Panc1 (cell line): ENCODE results near the gene NUDT7. TPM values are rescaled to one million over a fixed set of nuclear protein-coding genes. Genes with fewer than 3 reads are reported as not detected.

Experiments
- ATAC-seq: fragments of 200-7000 bp; cut with Tn5 transposase; 2 replicates; pipeline ENCODE4 v1.9.1; 2020; ENCODE audit warnings: mild to moderate bottlenecking, moderate library complexity
- BruUV-seq: library from RNA; stranded (reverse); fragments of 400-500 nt; replicated peaks from 2 replicates; lab custom pipeline; 2021; lab: Mats Ljungman, UMichigan
- CTCF ChIA-PET: fragments of 300-600 bp; sonication (Branson Sonifier 250); formaldehyde crosslinking; loops from one replicate; lab custom pipeline; 2022; ENCODE audit warnings: antibody characterized with exemption; lab: Charles Lee
- POLR2A ChIA-PET: fragments of 300-600 bp; sonication (Branson Sonifier 250); formaldehyde crosslinking; loops from one replicate; lab custom pipeline; 2022; ENCODE audit warnings: antibody characterized with exemption; lab: Charles Lee
- DNase-seq: peaks from one replicate; pipeline ENCODE4 v3.0.0-alpha.2; 2010; ENCODE audit warnings: low read depth, low spot score
- H3K27ac ChIP-seq: 2 replicates; pipeline ENCODE4 v1.5.1; 2011; ENCODE audit warnings: mild to moderate bottlenecking, low read length, inconsistent platforms
- H3K27me3 ChIP-seq: fragments of 200-500 bp; sonication (Bioruptor generic); 2 replicates; pipeline ENCODE4 v1.6.0; 2014; ENCODE audit warnings: low read length, inconsistent platforms; ENCODE audit not compliant: control insufficient read depth, insufficient read depth
- H3K36me3 ChIP-seq: fragments of 200-500 bp; sonication (Bioruptor generic); 2 replicates; pipeline ENCODE4 v1.5.1; 2014; ENCODE audit warnings: inconsistent platforms, mild to moderate bottlenecking, low read length, moderate library complexity; ENCODE audit not compliant: control insufficient read depth, insufficient read depth
- H3K4me1 ChIP-seq: 2 replicates; pipeline ENCODE4 v1.5.1; 2011; ENCODE audit warnings: inconsistent platforms, mild to moderate bottlenecking, low read length, moderate library complexity; ENCODE audit not compliant: control insufficient read depth, insufficient read depth
- H3K4me3 ChIP-seq, 2 experiments: 2 replicates each; pipeline ENCODE4 v1.5.1; 2011 to 2012; ENCODE audit warnings: low read depth in 2 of 2, low read length in 2 of 2, mild to moderate bottlenecking in 2 of 2, inconsistent platforms in 1 of 2, moderate library complexity in 1 of 2
- H3K9me3 ChIP-seq: fragments of 200-500 bp; sonication (Bioruptor generic); 2 replicates; pipeline ENCODE4 v1.5.1; 2014; ENCODE audit warnings: low read depth, mild to moderate bottlenecking, inconsistent platforms, low read length, moderate library complexity; ENCODE audit not compliant: control insufficient read depth, insufficient read depth
- CTCF ChIP-seq: fragments of 450-650 bp; IDR thresholded peaks from 2 replicates; pipeline ENCODE4 v1.5.1; 2017; ENCODE audit warnings: mild to moderate bottlenecking
- POLR2AphosphoS5 ChIP-seq: IDR thresholded peaks from 2 replicates; pipeline ENCODE4 v1.6.1; 2012; ENCODE audit warnings: mild to moderate bottlenecking, low read depth, low read length, moderate library complexity
- REST ChIP-seq, 2 experiments: IDR thresholded peaks; 2 replicates each; pipeline ENCODE4 v1.6.1; 2011 to 2012; ENCODE audit warnings: low read depth in 2 of 2, control low read depth in 1 of 2, low read length in 1 of 2, mild to moderate bottlenecking in 1 of 2, moderate library complexity in 1 of 2; ENCODE audit not compliant: insufficient read depth in 1 of 2
- SIN3A ChIP-seq: IDR thresholded peaks from 2 replicates; pipeline ENCODE4 v1.6.1; 2012; ENCODE audit warnings: low read depth, mild to moderate bottlenecking, low read length, moderate library complexity, borderline replicate concordance; ENCODE audit not compliant: insufficient read depth
- TCF7L2 ChIP-seq: IDR thresholded peaks from 2 replicates; pipeline ENCODE4 v1.6.1; 2011; ENCODE audit warnings: mild to moderate bottlenecking, low read depth, low read length, inconsistent platforms
- in situ Hi-C: cut with HindIII; loops from 2 replicates; pipeline ENCODE4 v1.10.0; 2016; ENCODE audit warnings: low sequenced_read_pairs, low pct_unique_long_range_greater_than_20kb
- intact Hi-C: fragments of 100-400 bp; cut with micrococcal nuclease; formaldehyde crosslinking; loops from one replicate; pipeline ENCODE4 v1.10.0; 2022; ENCODE audit not compliant: unreplicated experiment
- total RNA-seq: library from RNA; stranded (reverse); gene quantifications from one replicate; pipeline ENCODE4 v1.2.1, GENCODE V29; 2021; ENCODE audit not compliant: unreplicated experiment

The NUDT7 gene
- total RNA-seq, 1 experiment from 2014 or later: 4.7 TPM

DNA sequence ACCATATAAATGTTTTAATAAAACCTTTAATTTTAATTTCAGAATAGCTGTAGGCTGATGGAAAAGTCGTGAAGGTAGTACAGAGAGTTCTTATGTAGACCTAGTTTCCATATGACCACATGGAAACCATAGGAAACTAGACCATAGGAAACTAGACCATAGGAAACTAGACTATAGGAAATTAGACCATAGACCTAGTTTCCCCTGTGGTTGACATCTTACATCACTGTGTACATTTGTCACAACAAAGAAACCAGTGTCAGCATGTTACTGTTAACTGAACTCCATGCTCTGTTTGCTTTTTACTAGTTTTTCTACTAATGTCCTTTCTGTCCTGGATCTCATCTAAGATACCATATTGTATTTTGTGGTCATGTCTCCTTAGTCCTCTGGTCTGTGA lies 14.6 kb downstream of the NUDT7 start:
- H3K36me3 ChIP-seq: no peaks in the 10 kb centered on the region
- no peaks in the 10 kb centered on the region for H3K27me3 ChIP-seq
- intact Hi-C loops: no loop called here
- H3K4me3 ChIP-seq: no peak overlapping the region
- in situ Hi-C loops: no loop called here
- ChIA-PET CTCF (no interaction called here), POLR2A (no interaction called here)
- TF ChIP-seq SIN3A (no peak), TCF7L2 (no peak), POLR2AphosphoS5 (no peak), REST (IDR thresholded peaks at IDR 0.05; ENCODE audit: insufficient read depth in 1 of 2, low read depth in 2 of 2, low read length in 1 of 2) (no peak)
- no peak for ATAC-seq
- DNase-seq: no peak
- H3K4me1 ChIP-seq: no peaks in the 10 kb centered on the region
- BruUV-seq: no TSS peak
- H3K9me3 ChIP-seq: no peaks in the 10 kb centered on the region
- H3K27ac ChIP-seq: no peak overlapping the region

DNA sequence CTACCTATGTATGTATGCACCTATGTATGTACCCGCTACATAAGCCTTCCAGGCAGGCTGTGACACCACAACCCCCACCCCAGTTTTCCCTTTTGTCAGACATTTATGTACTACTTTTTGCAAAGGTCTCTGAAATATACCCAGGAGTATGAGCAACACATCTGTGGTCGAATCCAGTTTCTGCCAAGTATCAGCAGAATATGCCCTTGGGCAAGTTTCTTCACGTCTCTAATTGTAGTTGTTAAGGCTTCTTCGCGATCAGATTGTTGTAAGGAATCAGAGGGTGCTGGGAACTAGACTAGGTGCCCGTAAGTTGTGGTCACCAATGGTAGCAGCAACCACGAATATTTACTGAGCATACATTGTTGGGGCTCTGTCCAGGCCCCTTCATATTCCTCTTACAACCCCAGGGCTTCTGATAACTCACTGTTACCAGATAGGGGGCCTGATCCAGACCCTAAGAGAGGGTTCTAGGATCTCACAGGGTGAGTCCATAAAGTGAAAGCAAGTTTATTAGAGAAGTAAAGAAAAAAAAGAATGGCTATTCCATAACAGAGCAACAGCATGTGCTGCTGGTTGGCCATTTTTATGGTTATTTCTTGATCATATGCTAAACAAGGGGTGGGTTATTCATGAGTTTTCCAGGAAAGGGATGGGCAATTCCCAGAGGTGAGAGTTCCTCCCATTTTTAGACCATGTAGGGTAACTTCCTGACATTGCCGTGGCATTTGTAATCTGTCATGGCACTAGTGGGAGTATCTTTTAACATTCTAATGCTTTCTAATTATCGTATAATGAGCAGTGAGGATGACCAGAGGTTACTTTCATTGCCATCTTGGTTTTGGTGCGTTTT lies 16.6 kb downstream of the NUDT7 start:
- no peaks in the 10 kb centered on the region for H3K36me3 ChIP-seq
- POLR2A ChIA-PET: no interaction called here
- intact Hi-C loops (no loop called here), in situ Hi-C loops (no loop called here)
- BruUV-seq: no TSS peak
- no peak overlapping the region for H3K4me3 ChIP-seq
- H3K27me3 ChIP-seq: no peaks in the 10 kb centered on the region
- ATAC-seq: no peak
- H3K9me3 ChIP-seq: no peaks in the 10 kb centered on the region
- CTCF ChIA-PET: no interaction called here
- TF ChIP-seq POLR2AphosphoS5: no peak
- no peak for TF ChIP-seq CTCF
- no peak for TF ChIP-seq SIN3A
- no peaks in the 10 kb centered on the region for H3K4me1 ChIP-seq
- DNase-seq: no peak
- H3K27ac ChIP-seq: no peak overlapping the region

DNA sequence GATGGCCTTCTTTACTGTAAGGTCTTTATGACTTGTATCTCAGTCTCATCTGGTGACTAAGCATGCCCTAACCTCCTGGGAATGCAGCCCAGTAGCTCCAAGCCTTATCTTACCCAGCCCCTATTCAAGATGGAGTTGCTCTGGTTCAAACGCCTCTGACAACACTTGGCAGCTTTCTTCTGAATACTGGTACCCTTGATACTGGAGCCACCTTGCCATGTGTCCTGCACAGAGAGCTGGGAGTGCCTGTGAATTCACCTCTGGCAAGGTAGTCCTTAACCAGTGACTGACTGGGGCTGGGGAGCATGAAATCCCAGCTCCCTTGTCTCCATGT lies 17.2 kb downstream of the NUDT7 start:
- ChIA-PET POLR2A (no interaction called here), CTCF (no interaction called here)
- Histone ChIP-seq H3K4me3 (no peak overlapping the region), H3K27ac (no peak overlapping the region), H3K36me3 (no peaks in the 10 kb centered on the region), H3K9me3 (no peaks in the 10 kb centered on the region), H3K4me1 (no peaks in the 10 kb centered on the region), H3K27me3 (no peaks in the 10 kb centered on the region)
- no peak for ATAC-seq
- TF ChIP-seq TCF7L2 (no peak), POLR2AphosphoS5 (no peak), CTCF (no peak), REST (IDR thresholded peaks at IDR 0.05; ENCODE audit: insufficient read depth in 1 of 2, low read depth in 2 of 2, low read length in 1 of 2) (no peak), SIN3A (no peak)
- DNase-seq: no peak
- intact Hi-C loops (no loop called here), in situ Hi-C loops (no loop called here)
- no TSS peak for BruUV-seq
